GM06990 (cell line): Measurements from ENCODE around the gene PHF23.

Source experiments
- DNase-seq: peaks from one replicate; pipeline ENCODE4 v3.0.0-alpha.2; 2011; ENCODE audit not compliant: insufficient read length; ENCODE audit errors: extremely low read depth
- H3K27me3 ChIP-seq: replicated peaks from 2 replicates; pipeline ENCODE4 v1.6.0; 2011; ENCODE audit warnings: low read length; ENCODE audit not compliant: control insufficient read depth, insufficient read depth
- H3K36me3 ChIP-seq: 2 replicates; pipeline ENCODE4 v1.5.1; 2011; ENCODE audit warnings: low read length; ENCODE audit not compliant: control insufficient read depth, insufficient read depth
- H3K4me3 ChIP-seq: replicated peaks from 2 replicates; pipeline ENCODE4 v1.5.1; 2011; ENCODE audit warnings: low read depth, mild to moderate bottlenecking, control low read depth, low read length
- TF ChIP-seq, protein P1 (sequence below): IDR thresholded peaks from 2 replicates; pipeline ENCODE4 v1.5.1; 2011; ENCODE audit warnings: low read length, control low read depth, mild to moderate bottlenecking, inconsistent platforms; ENCODE audit not compliant: insufficient read depth, poor library complexity, severe bottlenecking

Gene PHF23

GRCh38 chr17:7224661-7225111, 14.6 kb downstream of the PHF23 start:
- DNase-seq, result no peak
- TF ChIP-seq, protein P1, sequence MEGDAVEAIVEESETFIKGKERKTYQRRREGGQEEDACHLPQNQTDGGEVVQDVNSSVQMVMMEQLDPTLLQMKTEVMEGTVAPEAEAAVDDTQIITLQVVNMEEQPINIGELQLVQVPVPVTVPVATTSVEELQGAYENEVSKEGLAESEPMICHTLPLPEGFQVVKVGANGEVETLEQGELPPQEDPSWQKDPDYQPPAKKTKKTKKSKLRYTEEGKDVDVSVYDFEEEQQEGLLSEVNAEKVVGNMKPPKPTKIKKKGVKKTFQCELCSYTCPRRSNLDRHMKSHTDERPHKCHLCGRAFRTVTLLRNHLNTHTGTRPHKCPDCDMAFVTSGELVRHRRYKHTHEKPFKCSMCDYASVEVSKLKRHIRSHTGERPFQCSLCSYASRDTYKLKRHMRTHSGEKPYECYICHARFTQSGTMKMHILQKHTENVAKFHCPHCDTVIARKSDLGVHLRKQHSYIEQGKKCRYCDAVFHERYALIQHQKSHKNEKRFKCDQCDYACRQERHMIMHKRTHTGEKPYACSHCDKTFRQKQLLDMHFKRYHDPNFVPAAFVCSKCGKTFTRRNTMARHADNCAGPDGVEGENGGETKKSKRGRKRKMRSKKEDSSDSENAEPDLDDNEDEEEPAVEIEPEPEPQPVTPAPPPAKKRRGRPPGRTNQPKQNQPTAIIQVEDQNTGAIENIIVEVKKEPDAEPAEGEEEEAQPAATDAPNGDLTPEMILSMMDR, result no peak
- Histone ChIP-seq H3K27me3 (no peaks in the 10 kb centered on the region), H3K36me3 (peaks cover 39% of the 10 kb centered on the region), H3K4me3 (no peak overlapping the region)

- no peak for DNase-seq
Measured at GRCh38 chr17:7224110-7224509, 15.1 kb downstream of the PHF23 start.

GRCh38 chr17:7223375-7223774, 15.9 kb downstream of the PHF23 start:
- no peak for DNase-seq
- Histone ChIP-seq H3K4me3 (no peak overlapping the region), H3K36me3 (peaks cover 32% of the 10 kb centered on the region), H3K27me3 (no peaks in the 10 kb centered on the region)
- TF ChIP-seq, protein P1, result no peak

More at GRCh38 chr17:7224110-7224509, 15.1 kb downstream of the PHF23 start:
- Histone ChIP-seq H3K36me3 (peaks cover 36% of the 10 kb centered on the region), H3K4me3 (no peak overlapping the region), H3K27me3 (no peaks in the 10 kb centered on the region)
- TF ChIP-seq, protein P1, result no peak

DNA sequence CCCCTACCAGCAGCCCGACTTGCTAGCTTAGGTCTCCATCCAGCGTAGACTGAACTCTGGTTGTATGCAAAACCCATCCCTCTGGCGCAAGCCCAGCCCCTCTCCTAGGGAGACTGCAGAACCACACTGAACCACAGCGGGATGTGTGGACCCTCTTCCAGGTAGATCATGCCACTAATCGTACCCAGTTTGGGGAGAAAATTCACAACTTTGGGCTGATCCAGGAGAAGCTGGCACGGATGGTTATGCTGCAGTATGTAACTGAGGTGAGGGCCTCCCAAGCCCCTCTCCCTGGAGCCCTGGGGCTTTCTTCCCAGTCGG, 16.3 kb downstream of the PHF23 start:
- no peaks in the 10 kb centered on the region for H3K27me3 ChIP-seq
- no peak overlapping the region for H3K4me3 ChIP-seq
- peaks cover 32% of the 10 kb centered on the region for H3K36me3 ChIP-seq
- DNase-seq, result no peak
- TF ChIP-seq, protein P1, result no peak

GRCh38 chr17:7222093-7222971, 16.9 kb downstream of the PHF23 start:
- TF ChIP-seq, protein P1, result no peak
- Histone ChIP-seq H3K4me3 (no peak overlapping the region), H3K27me3 (no peaks in the 10 kb centered on the region), H3K36me3 (peaks cover 28% of the 10 kb centered on the region)
- DNase-seq, result no peak
